DND-41 (cell line): Measurements from ENCODE around the gene PXK.

Experiments used
- EZH2 ChIP-seq: IDR thresholded peaks from 3 replicates; pipeline ENCODE4 v1.6.1; 2012; ENCODE audit warnings: borderline replicate concordance, low read depth, mild to moderate bottlenecking, moderate library complexity, low read length, inconsistent platforms; ENCODE audit not compliant: severe bottlenecking
- TF ChIP-seq, protein P1 (sequence below): IDR thresholded peaks from 2 replicates; pipeline ENCODE4 v1.5.1; 2012; ENCODE audit warnings: borderline replicate concordance, low read length, moderate library complexity, mild to moderate bottlenecking; ENCODE audit not compliant: poor library complexity, severe bottlenecking; ENCODE audit errors: extremely low read depth

DNA sequence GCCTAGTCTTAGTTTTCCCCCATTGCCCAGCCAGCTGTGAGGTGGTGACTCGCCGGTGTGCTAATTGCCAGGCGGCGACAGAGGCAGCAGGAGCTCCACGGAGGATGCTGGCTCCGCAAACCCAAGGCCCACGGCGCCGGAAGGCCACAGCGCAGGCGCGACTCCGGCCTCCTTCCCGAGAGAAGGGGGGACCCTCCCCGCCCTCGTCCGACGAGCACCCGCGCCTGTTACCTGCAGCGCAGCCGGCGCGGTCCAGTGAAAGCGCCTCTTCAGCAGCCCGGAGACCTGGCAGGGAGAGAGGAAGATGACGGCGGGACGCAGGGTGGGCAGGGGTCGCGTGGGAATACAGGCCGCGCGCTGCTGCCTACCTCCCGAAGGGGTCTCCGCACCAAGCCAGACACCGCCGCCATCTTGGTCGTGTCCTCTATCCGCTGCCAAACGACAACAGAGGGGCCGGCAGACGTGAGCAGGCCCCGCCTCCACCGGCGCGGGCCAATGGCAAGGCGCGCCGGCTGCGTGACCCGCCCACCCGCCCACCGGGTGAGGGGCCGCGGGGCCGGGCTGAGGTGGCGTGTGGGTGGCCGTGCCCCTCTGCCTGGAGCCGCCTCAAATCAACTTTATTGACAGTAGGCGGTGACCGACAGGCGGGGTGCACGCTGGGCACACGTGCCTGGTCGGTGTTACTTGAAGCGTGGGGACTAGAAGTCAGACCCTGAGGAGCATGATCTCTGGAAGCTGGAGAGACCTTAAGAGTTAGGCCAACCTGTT, 100.9 kb downstream of the PXK start, which contains the start of gene PDHB:
- TF ChIP-seq EZH2: no peak
- TF ChIP-seq, protein P1, sequence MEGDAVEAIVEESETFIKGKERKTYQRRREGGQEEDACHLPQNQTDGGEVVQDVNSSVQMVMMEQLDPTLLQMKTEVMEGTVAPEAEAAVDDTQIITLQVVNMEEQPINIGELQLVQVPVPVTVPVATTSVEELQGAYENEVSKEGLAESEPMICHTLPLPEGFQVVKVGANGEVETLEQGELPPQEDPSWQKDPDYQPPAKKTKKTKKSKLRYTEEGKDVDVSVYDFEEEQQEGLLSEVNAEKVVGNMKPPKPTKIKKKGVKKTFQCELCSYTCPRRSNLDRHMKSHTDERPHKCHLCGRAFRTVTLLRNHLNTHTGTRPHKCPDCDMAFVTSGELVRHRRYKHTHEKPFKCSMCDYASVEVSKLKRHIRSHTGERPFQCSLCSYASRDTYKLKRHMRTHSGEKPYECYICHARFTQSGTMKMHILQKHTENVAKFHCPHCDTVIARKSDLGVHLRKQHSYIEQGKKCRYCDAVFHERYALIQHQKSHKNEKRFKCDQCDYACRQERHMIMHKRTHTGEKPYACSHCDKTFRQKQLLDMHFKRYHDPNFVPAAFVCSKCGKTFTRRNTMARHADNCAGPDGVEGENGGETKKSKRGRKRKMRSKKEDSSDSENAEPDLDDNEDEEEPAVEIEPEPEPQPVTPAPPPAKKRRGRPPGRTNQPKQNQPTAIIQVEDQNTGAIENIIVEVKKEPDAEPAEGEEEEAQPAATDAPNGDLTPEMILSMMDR: no peak
